Ammon's horn (tissue), 1 donor: ENCODE measurements around the gene NXNL1.
A peak's percentile ranks its signal among the peaks of the same experiment; 100 is the strongest.

Source experiments
- DNase-seq: peaks from one replicate; pipeline ENCODE4 v3.0.0-alpha.2; 2016; ENCODE audit warnings: low spot score

NXNL1 gene

DNA sequence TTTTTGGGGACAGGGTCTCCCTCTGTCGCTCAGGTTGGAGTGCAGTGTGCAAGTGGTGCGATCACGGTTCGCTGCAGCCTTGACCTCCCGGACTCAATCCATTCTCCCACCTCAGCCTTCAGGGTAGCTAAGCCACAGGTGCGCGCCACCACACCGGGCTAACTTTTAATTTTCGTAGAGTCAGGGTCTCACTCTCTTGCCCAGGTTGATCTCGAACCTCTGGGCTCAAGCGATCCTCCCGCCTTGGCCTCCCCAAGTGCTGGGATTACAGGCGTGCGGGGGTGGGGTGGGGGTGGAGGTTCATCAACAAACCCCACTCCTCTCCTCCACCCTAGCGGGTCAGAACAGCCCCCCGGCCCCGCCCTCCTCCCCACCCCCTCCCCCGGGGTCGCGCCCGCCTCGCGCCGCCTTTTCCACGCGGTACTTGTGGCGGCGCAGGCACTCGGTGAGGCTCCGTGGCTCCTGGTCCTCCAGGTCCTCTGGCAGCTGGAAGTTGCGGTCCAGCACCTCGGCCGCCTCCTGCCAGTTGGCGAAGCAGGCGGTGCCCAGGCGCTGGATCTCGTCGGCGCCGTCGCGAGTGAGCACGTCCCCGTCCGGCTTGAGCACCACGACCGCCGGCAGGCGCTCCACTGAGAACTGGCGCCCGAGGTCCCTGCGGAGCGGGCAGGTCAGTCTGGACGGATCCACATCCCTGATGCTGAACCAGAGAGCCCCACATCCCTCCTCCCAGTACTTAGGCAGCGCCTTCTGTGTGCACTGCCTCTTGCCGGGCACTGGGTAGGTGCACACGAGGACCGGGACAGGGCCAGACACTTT is 5.2 kb downstream of the NXNL1 start:
- DNase-seq: no peak

DNA sequence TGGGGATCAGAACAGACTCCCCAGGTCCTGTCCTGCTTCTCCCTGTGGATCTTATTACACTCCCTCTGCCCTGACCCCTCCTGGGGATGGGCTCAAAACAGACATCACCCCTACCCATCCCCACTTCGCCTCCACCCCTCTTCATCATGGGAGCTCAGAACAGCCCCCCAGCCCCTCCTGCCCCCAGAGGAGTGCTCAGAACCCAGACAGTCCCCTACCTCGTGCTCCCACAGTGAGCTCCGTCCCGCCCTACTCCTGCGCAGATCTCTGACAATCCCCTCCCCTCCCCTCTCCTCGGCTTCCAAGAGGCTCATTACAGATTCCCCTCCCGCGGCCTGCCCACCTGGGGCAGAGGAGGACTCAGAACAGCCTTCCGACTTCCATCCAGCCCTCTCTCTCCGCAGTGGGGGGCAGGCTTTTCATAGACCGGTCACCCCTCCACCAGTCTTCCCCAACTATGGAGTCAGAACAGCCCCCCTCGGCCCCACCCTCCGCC is 6.1 kb downstream of the NXNL1 start:
- no peak for DNase-seq

DNA sequence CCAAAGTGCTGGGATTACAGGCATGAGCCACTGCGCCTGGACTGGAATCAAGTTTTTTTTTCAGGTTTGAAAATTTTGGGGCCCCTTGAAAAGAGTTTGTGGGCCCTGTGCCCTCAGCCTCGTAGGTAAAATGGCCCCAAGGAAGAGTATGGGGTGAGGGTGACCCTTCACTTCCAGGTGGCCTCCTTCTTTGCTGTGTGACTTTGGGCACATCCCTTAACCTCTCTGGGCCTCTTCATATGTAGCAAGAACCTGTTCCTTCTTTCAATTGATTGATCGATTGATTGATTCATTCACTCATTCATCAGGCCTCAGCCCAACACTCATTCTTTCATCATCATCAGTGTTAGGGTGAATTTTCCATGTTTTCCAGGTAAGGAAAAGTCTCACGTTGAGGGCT is 8.9 kb downstream of the NXNL1 start:
- DNase-seq: no peak

DNA sequence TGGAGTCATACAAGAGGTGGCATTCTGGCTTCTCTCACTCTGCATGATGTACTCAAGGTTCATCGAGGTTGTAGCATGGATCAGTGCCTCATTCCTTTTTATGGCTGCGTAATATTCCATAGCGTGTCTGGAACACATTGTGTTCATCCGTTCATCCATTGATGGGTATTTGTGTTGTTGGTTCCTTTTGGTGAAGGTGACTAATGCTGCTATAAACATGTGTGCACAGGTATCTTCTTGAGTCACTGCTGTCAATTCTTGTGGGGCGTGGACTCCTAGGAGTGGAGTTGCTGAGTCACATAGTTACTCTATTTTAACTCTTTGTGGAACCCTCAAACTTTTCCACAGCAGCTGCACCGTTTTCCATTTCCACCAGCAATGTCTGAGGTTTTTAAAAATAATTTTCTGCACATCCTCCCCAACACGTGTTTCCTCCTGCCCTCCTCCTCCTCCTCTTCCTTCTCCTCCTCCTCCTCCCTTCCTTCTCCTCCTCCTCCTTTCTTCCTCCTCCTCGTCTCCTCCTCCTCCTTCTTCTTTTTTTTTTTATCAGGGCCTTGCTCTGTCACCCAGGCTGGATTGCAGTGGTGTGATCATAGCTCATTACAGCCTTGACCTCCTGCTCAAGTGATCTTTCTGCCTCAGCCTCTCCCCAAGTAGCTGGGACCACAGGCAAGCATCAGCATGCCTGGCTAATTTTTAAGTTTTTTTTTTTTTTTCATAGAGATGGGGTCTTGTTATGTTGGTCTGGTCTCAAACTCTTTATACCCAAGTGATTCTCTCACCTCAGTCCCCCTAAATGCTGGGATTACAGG is 10.3 kb downstream of the NXNL1 start:
- DNase-seq: no peak

DNA sequence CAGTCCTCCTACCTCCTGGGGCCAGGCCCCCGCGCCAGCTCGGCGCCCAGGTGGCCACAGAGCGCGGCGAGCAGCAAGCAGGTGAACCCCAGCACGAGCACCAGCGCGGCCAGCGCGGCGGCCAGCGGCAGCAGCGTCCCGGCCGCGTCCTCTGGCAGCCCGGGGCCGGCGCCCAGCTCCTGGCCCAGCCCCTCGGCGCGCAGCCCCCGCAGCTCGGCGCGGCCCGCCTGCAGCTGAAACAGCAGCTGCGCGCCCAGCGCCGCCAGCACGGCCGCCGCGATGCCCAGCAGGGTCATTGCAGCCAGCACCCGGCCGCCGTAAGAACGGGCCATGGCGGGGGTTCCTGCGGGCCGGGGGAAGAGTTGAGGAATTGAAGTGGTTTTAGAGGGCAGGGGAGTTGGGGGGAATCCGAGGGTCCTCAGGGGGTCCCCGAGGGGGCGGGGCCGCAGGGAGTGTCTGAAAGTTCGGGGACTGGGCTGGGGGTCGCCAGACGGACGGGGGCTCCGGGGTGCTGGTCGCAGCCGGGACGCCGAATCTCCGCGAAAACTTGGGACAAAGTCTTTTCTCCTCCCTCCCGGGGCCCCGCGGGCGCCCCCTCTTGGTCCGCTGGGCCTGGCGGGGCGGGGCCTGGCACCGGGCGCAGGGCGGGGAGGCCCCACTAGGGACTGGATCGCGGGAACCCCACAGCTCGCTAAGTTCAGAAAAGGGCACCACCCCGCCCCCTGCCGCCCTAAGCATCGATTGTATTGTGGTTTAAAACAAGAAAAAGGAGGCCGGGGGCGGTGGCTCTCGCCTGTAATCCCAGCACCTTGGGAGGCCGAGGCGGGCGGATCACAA is 12.4 kb downstream of the NXNL1 start, which contains the start of gene TMEM221:
TMEM221 (minus strand) TSS at position 538 of the 837 bp plus-strand sequence; CDS start at position 332, 206 bp downstream.
- DNase-seq: no peak

DNA sequence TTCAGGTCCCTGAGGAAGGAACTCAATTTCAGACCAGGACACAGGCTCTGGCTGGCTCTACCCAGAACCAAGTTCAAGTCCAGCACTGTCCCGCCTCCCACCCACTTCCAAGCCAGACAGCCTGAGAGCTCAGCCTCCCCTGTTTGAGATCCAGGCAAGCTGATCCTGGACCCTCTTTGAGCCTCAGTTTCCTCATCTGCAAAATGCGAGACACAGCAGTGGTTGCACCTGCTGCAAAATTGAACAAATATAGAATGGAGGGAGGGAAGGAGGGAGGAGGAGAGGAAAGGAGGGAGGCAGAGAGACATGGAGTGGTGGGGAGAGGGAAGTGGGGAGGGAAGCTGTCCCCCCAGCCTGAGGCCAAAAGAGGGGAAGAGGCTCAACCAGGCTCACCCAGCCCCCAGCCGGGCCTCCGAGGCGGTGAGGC is 13.0 kb downstream of the NXNL1 start:
- DNase-seq: no peak

DNA sequence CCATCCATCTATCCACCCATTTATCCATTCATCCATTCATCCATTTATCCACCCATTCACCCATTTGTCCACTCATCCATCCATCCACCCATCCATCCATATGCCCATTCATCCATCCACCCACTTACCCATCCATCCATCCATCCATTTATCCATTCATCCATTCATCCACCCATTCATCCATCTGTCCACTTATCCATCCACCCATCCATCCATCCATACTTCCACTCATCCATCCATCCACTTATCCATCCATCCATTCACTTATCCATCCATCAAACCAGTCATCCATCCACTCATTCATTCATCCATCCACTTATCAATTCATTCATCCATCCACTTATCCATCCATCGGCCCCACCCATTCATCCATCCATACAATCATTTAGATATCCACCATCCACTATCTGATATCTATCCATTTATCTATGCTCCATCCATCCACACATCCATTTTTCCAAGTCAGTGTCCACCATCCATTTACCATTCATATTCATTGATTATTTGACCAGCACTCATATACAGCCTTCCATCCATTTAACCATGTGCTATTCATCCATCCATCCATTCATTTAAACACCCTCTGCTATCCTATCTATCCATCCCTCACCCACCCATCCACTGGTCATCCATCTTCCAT is 15.1 kb downstream of the NXNL1 start:
- DNase-seq: no peak

DNA sequence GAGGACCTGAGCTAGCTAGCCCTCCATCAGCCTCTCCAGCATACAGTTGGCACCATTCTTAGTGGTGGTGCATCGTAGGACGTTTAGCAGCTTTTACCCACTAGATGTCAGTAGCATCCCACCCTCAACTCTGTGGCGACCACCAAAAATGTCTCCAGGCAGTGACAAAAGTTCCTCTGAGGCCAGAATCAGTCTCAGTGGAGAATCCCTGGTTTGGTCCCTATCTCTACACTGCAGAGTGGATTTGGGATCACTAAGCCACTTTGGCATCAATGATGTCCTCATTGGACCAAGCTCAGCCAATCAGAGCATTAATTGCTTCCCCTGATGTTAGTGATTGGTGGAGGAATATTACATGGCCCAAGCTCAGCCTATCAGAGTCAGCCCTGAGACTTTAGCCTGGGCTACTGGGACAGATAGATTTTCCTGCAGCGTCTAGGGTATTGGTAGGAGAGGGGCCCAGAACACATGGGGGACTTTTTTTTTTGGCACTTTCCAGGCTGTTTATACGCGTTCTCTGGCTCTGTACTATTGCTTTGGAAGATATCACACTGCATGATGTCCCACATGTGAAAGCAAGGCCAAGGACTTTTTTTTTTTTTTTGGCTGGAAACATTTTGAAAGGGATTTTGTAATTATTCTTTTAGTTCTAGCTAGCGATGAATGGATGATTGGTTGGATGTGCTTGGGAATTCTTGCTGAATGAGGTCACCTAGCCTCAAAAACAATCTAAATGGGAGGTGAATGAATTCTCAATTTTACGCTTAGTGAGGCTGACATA is 19.3 kb downstream of the NXNL1 start:
- DNase-seq: no peak

DNA sequence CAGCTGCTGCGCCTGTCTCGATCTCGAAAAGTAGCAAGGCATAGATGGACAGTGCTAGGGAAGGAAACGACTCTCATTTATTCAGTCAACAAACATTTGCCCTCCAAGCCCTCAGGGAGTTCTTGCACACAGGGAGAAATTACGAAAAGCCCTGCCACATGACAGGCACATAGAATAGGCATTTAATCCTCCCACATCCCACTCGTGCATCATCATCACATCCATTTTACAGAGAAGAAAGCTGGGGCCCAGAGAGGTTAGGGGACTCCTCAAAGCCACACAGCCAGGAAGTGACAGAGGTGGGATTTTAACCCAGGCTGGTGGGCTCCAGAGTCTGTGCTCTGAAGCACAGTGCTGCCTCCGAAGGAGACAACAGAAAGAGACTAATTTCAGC is 23.9 kb downstream of the NXNL1 start:
- no peak for DNase-seq

DNA sequence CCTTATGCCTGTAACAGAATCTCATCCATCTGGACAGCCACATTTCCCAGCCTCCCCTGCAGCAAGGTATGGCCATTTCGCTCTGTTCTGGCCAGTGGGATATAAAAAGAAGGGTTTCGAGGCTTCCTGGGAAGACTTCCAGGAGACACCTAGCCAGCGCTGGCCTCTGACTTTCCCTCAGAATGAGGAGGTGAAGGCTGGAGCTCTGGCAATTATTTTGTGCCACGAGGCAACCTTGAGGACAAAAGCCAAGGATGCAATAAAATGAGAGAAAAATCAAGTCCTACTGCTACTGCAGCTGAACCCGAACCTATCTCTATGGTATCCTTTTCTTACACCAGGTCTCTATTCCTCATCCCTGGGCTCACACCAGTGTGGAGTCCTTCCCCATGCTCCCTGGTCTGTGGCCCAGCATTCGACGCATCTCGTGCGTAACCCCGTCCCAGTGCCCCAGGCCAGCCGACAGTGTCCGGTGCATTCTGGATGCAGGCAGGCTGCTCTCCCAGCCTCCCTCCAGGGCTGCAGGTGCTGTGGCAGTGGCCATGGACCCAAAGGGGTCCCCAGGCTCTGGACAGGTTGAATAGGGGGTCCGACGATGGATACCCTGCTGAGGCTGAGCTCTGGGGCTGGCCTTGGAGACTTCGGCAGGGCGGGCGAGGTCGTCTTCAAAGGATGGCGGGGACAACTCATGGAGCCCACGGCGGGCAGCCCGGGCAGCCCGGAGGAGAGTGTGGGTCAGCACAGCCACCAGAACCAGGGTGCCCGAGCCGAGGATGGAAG is 24.4 kb downstream of the NXNL1 start:
- no peak for DNase-seq

DNA sequence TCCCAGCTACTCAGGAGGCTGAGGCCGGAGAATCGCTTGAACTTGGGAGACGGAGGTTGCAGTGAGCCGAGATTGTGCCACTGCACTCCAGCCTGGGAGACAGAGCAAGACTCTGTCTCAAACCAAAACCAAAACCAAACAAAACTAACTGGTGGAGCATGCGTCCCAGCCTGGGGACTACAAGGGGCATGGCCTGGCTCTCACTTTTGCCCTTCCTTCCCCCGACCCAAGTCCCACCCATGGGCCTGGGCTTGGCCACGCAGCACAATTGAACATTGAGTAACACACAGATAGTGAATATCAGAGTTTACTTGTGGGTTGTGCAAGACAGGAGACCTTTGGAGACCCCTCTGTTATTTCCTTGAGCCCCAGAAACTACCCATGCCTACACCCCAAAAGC is 25.5 kb downstream of the NXNL1 start:
- no peak for DNase-seq

DNA sequence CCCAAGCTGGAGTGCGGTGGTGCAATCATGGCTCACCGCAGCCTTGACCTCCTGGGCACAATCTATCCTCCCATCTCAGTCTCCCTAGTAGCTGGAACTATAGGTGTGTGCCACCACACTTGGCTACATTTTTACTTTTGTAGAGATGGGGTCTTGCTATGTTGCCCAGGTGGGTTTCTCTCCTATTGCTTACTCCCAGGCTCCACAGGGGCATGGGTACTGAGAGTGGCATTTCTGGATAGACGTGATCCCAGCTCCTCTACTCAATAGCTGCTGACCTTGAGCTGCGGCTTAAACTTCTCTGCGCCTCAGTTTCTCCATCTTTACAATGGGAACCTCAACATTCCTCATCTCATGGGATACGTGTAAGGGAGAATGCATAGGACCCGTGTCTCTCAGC is 29.3 kb downstream of the NXNL1 start:
- no peak for DNase-seq

DNA sequence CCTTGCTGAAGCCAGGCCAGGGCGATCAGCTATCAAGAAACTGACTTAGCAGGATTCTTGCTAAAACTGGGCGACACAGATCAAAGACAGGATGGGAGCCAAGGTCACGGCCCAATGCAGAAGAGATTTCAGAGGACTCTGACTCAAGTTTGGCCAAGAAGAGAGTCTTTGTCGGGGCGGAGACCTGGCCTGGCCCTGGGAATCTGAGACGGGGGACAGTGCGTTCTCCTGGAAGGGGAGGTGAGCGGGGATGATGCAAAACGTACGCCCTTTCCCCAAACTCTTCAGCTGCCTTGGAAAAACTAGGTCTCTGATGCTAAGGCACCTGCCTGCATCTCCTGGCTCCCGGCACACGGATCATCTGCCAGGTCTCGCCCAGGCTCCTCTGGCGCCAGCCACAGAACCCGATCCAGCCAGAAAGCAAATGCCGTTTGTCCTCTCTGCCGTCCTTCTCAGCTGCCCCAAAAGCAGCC is 31.0 kb downstream of the NXNL1 start:
- DNase-seq: no peak

DNA sequence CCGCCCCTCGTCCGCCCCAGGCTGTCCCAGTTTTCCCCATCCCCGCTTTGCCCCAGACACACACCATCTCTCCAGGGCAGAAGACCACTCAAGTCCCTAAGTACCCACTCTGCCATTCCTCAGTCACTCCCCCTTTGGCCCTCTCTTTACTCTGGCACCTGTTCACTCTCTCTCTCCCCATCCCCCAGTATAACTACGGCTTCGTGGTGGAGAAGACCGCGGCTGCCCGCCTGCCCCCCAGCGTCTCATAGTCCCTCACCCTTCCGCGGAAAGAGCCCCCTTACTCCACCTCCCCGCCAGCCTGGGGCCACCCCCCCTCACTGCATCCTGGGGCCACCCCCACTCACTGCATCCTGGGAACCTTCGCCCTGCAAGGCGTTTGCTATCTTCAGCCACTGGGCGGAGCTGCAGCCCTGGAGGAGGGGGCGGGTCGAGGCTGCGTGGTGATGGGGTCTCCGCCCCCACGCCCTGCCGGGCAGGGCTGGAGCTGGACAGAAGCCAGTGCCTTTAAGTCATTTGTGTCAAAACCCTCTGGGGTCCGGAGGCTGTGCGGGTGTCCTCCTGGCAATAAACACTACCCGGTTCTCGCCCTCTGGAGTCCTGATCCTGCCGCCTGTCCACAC is 35.9 kb downstream of the NXNL1 start:
- peak; percentile 37 for DNase-seq

DNA sequence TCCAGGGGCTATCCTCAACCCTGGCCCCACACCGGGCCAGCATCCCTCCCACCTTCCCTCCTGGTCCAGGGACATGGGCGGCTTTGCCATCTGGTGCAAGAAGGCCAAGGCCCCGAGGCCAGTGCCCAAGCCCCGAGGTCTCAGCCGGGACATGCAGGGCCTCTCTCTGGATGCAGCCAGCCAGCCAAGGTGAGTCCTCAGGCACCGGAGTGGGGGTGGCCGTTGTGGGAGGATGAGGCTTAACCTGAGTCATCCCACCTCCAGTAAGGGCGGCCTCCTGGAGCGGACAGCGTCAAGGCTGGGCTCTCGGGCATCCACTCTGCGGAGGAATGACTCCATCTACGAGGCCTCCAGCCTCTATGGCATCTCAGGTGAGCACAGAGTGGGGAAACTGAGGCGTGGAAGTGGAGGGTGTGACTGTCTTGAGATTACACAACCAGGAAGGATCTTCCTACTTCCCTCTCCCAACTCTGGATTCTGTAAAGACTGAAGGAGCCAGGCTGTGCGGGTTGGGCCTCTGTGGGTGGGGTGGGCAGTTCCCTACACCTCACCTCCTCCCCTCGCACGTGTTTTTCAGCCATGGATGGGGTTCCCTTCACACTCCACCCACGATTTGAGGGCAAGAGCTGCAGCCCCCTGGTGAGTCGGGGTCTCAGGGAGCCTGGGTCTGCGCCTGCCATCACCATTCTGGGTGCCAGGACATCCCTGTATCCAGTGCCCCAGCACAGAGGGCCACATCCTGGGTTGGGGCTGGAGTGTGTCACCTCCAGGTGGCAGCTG is 37.1 kb downstream of the NXNL1 start:
- DNase-seq: no peak

DNA sequence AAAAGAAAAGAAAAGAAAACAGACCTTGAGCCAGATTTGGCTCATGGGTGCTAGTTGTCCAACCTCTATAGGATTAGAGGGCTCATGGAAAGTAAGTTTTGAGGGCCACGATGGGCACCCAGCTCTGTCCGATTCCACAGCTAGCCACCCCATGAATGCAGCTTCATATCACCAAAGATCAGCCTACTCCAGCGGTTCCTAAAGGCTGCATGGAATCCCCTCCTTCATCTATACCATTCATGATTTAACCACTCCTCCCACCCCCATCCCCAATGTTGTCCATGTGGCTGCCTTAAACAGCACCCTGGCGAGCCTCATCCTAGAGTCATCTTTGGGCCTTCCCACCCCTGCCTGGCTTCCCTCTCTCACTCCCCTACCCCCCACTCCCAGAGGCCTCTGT is 38.8 kb downstream of the NXNL1 start:
- DNase-seq: no peak

DNA sequence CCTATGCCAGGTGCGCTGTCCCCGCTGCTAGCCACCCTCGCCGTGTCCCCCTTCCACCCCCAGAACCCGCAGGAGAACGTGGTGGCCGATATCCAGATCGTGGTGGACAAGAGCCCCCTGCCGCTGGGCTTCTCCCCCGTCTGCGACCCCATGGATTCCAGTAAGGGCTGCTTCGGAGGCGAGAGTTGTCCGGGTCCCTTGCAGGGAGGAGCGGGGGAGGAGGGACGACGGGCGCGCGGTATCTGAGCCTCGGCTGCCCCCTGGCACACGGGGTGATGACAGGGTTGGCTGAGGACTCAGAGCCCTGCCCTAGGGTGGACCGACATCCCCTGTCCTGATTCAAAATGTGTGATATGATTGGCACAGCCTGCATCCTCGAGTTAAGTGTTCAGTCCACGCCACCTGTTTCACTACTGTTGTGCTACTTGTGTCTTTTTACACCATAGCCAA is 40.2 kb downstream of the NXNL1 start:
- DNase-seq: peak; percentile 29
